ENCODE measurements around the gene KBTBD13. TPM values are rescaled to one million over a fixed set of nuclear protein-coding genes. Genes with fewer than 3 reads are reported as not detected.

KBTBD13 gene
- total and polyA plus RNA-seq, 8 donors: 0.18 to 1.4 (median 0.71) TPM; not detected in 1

GRCh38 chr15:65101411-65101890 is 24.9 kb downstream of the KBTBD13 start:
- Histone ChIP-seq H3K4me3 (no peak overlapping the region), H3K27ac (no peak overlapping the region), H3K9me3 (no peaks in the 10 kb centered on the region), H3K36me3 (peaks cover 3 to 82% of the 10 kb centered on the region in 2 donors), H3K27me3 (no peaks in the 10 kb centered on the region), H3K4me1 (no peaks in the 10 kb centered on the region)
- peak; percentile 91 for ATAC-seq
- intact Hi-C loops (cut with DNase I): no loop called here
- peak in 3 of 4 donors; percentile 63 to 88 (median 74) for DNase-seq
- TF ChIP-seq CTCF (IDR thresholded peaks at IDR 0.05): peak; percentile 68 to 79

GRCh38 chr15:65101891-65102708 is 25.6 kb downstream of the KBTBD13 start:
- Histone ChIP-seq H3K27ac (no peak overlapping the region), H3K36me3 (peaks cover 3 to 78% of the 10 kb centered on the region in 2 donors), H3K4me3 (no peak overlapping the region), H3K9me3 (no peaks in the 10 kb centered on the region), H3K27me3 (no peaks in the 10 kb centered on the region), H3K4me1 (no peaks in the 10 kb centered on the region)
- DNase-seq (no peak), ATAC-seq (no peak)
- no peak for TF ChIP-seq CTCF (IDR thresholded peaks at IDR 0.05)
- intact Hi-C loops (cut with DNase I): no loop called here

GRCh38 chr15:65102912-65103311 is 26.4 kb downstream of the KBTBD13 start:
- no peak for ATAC-seq

GRCh38 chr15:65105038-65105437 is 28.5 kb downstream of the KBTBD13 start:
- peaks cover 0 to 48% of the 10 kb centered on the region in 2 donors for H3K36me3 ChIP-seq
- H3K4me3 ChIP-seq: no peak overlapping the region
- no peak overlapping the region for H3K27ac ChIP-seq
- no peak for TF ChIP-seq CTCF (IDR thresholded peaks at IDR 0.05)
- H3K4me1 ChIP-seq: no peaks in the 10 kb centered on the region
- no peaks in the 10 kb centered on the region for H3K27me3 ChIP-seq
- DNase-seq (no peak), ATAC-seq (no peak)
- H3K9me3 ChIP-seq: no peaks in the 10 kb centered on the region
- intact Hi-C loops (cut with DNase I): no loop called here

More at GRCh38 chr15:65102912-65103311, 26.4 kb downstream of the KBTBD13 start:
- TF ChIP-seq CTCF (IDR thresholded peaks at IDR 0.05): no peak
- no peaks in the 10 kb centered on the region for H3K27me3 ChIP-seq
- H3K9me3 ChIP-seq: no peaks in the 10 kb centered on the region
- H3K4me1 ChIP-seq: no peaks in the 10 kb centered on the region
- no peak overlapping the region for H3K27ac ChIP-seq
- intact Hi-C loops (cut with DNase I): no loop called here
- H3K4me3 ChIP-seq: no peak overlapping the region
- H3K36me3 ChIP-seq: peaks cover 3 to 70% of the 10 kb centered on the region in 2 donors
- DNase-seq: no peak

GRCh38 chr15:65106011-65106590 is 29.6 kb downstream of the KBTBD13 start:
- Histone ChIP-seq H3K4me3 (no peak overlapping the region), H3K4me1 (no peaks in the 10 kb centered on the region), H3K36me3 (peaks cover 0 to 38% of the 10 kb centered on the region in 2 donors), H3K9me3 (no peaks in the 10 kb centered on the region), H3K27ac (no peak overlapping the region), H3K27me3 (no peaks in the 10 kb centered on the region)
- DNase-seq: no peak
- ATAC-seq: no peak
- TF ChIP-seq CTCF (IDR thresholded peaks at IDR 0.05): no peak
- intact Hi-C loops (cut with DNase I): no loop called here
